ENCODE measurements around the gene ERBB2. TPM values are rescaled to one million over a fixed set of nuclear protein-coding genes. Genes with fewer than 3 reads are reported as not detected.

The ERBB2 gene
- total RNA-seq, 1 experiment from 2014 or later, result 216 TPM

DNA sequence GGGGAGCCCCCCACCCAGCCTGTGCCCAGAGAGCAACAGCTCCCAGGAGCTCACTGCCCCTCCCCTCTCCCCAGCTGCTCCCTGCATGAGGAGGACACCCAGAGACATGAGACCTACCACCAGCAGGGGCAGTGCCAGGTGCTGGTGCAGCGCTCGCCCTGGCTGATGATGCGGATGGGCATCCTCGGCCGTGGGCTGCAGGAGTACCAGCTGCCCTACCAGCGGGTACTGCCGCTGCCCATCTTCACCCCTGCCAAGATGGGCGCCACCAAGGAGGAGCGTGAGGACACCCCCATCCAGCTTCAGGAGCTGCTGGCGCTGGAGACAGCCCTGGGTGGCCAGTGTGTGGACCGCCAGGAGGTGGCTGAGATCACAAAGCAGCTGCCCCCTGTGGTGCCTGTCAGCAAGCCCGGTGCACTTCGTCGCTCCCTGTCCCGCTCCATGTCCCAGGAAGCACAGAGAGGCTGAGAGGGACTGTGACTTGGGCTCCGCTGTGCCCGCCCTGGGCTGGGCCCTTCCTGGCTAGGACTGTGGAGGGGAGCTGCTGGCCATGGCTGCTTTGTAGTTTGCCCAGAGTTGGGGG lies 34.1 kb upstream of the ERBB2 start:
- H3K27me3 ChIP-seq (ENCODE audit: insufficient read depth, low read length), result peaks cover 3% of the 10 kb centered on the region; the same call in 1 of the 2 replicates
- TF ChIP-seq, protein P1, sequence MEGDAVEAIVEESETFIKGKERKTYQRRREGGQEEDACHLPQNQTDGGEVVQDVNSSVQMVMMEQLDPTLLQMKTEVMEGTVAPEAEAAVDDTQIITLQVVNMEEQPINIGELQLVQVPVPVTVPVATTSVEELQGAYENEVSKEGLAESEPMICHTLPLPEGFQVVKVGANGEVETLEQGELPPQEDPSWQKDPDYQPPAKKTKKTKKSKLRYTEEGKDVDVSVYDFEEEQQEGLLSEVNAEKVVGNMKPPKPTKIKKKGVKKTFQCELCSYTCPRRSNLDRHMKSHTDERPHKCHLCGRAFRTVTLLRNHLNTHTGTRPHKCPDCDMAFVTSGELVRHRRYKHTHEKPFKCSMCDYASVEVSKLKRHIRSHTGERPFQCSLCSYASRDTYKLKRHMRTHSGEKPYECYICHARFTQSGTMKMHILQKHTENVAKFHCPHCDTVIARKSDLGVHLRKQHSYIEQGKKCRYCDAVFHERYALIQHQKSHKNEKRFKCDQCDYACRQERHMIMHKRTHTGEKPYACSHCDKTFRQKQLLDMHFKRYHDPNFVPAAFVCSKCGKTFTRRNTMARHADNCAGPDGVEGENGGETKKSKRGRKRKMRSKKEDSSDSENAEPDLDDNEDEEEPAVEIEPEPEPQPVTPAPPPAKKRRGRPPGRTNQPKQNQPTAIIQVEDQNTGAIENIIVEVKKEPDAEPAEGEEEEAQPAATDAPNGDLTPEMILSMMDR (conservative IDR thresholded peaks at IDR 0.05), result peak; percentile 37; the same call in 1 of the 3 replicates
- no CpG with 5 or more reads among the region's 17 CpGs for WGBS (ENCODE audit: extremely low coverage, insufficient read length, low lambda C conversion rate)
- no peaks in the 10 kb centered on the region for H3K9me3 ChIP-seq (ENCODE audit: control insufficient read depth, low read depth, low read length)
- H4K5ac ChIP-seq (ENCODE audit: insufficient read length, low read depth, low read length), result no peak overlapping the region
- no peak overlapping the region for H3K18ac ChIP-seq (ENCODE audit: insufficient read length, low read depth, low read length)
- Mint-ChIP-seq H3K9me3 (no peaks in the 10 kb centered on the region; a peak in 1 of 5 replicates), H3K4me1 (peaks cover 33 to 50% of the 10 kb centered on the region in 2 experiments), H3K27ac (no peak overlapping the region), H3K4me3 (0 out of 5 replicates have a peak overlapping the region, but pooled peaks of 1 of the 2 experiments have one; percentile 53), H3K36me3 (ENCODE audit: insufficient read depth in 1 of 3, low read depth in 3 of 3) (peaks cover 4 to 9% (median 6%) of the 10 kb centered on the region in 3 experiments; a peak in 6 of 7 replicates), H3K27me3 (ENCODE audit: low read depth) (peaks cover 58% of the 10 kb centered on the region)
- H3K79me1 ChIP-seq (ENCODE audit: insufficient read depth, low read depth, low read length, poor library complexity, severe bottlenecking), result no peaks in the 10 kb centered on the region
- no peak overlapping the region for H3K4ac ChIP-seq (ENCODE audit: low read depth, low read length)
- H3K14ac ChIP-seq (ENCODE audit: insufficient read depth, low read length), result no peak overlapping the region
- H4K8ac ChIP-seq (replicated peaks; ENCODE audit: insufficient read length, low read depth, low read length), result no peak overlapping the region
- H3K56ac ChIP-seq (ENCODE audit: insufficient read length, low read depth, low read length), result no peak overlapping the region
- H3K4me1 ChIP-seq (ENCODE audit: insufficient read depth, low read length), result peaks cover 6% of the 10 kb centered on the region; the same call in 1 of the 2 replicates
- H2AFZ ChIP-seq (ENCODE audit: low read length), result no peak overlapping the region
- no peak overlapping the region for H2BK15ac ChIP-seq (ENCODE audit: low read depth, low read length)
- H3K23ac ChIP-seq (ENCODE audit: insufficient read length, low read depth, low read length), result no peak overlapping the region
- no peak overlapping the region for H2AK5ac ChIP-seq (ENCODE audit: insufficient read length, low read length)
- H2BK5ac ChIP-seq (ENCODE audit: insufficient read length, low read length), result no peak overlapping the region
- no peak overlapping the region for H3K4me2 ChIP-seq (ENCODE audit: insufficient read depth, insufficient read length, low read length)
- no peak overlapping the region for H3K9ac ChIP-seq (ENCODE audit: extremely low read depth, insufficient read length, low read length)
- H2BK120ac ChIP-seq (ENCODE audit: low read depth, low read length, poor library complexity, severe bottlenecking), result no peak overlapping the region
- H3K23me2 ChIP-seq (ENCODE audit: insufficient read length, low read depth, low read length, poor library complexity, severe bottlenecking), result peaks cover 6% of the 10 kb centered on the region
- H4K91ac ChIP-seq (ENCODE audit: insufficient read length, low read depth, low read length), result no peak overlapping the region
- no peaks in the 10 kb centered on the region for H3K79me2 ChIP-seq (ENCODE audit: insufficient read depth, low read length)
- no peak overlapping the region for H3T11ph ChIP-seq (ENCODE audit: low read length)
- H2BK20ac ChIP-seq (ENCODE audit: low read depth, low read length, poor library complexity, severe bottlenecking), result no peak overlapping the region
- no peaks in the 10 kb centered on the region for H4K20me1 ChIP-seq (ENCODE audit: control insufficient read depth, insufficient read depth, insufficient read length)
- no peak overlapping the region for H3K27ac ChIP-seq (ENCODE audit: insufficient read length, low read depth, low read length)
- H2BK12ac ChIP-seq (ENCODE audit: insufficient read length, low read depth, low read length), result no peak overlapping the region
- peak; percentile 64 for DNase-seq
